HepG2 (cell line): ENCODE measurements around the gene ZDHHC14. TPM values are rescaled to one million over a fixed set of nuclear protein-coding genes. Genes with fewer than 3 reads are reported as not detected.

Source experiments
- AKNA ChIP-seq: sonication (generic); formaldehyde crosslinking; IDR thresholded peaks from 2 replicates; pipeline ENCODE4 v1.4.0; 2020; ENCODE audit warnings: missing genetic modification reagents, borderline replicate concordance
- KLF15 ChIP-seq: sonication (generic); formaldehyde crosslinking; IDR thresholded peaks from 2 replicates; pipeline ENCODE4 v1.8.1; 2023; ENCODE audit warnings: borderline replicate concordance, mild to moderate bottlenecking, inconsistent platforms, missing genetic modification reagents, mixed read lengths
- MEIS2 ChIP-seq: sonication (generic); formaldehyde crosslinking; IDR thresholded peaks from 2 replicates; pipeline ENCODE4 v1.9.0; 2021; ENCODE audit warnings: mild to moderate bottlenecking, missing genetic modification reagents
- NR3C1 ChIP-seq: sonication (generic); formaldehyde crosslinking; IDR thresholded peaks from 2 replicates; pipeline ENCODE4 v1.4.0; 2020; ENCODE audit warnings: missing genetic modification reagents
- RBFOX2 ChIP-seq: fragments of 200-400 bp; formaldehyde crosslinking; IDR thresholded peaks from 2 replicates; pipeline ENCODE4 v1.6.1; 2017; ENCODE audit warnings: low read depth, mild to moderate bottlenecking, low read length
- TEF ChIP-seq: sonication (generic); formaldehyde crosslinking; IDR thresholded peaks from 2 replicates; pipeline ENCODE4 v1.5.0; 2020; ENCODE audit warnings: missing genetic modification reagents
- TP53 ChIP-seq: sonication (generic); formaldehyde crosslinking; conservative IDR thresholded peaks from 2 replicates; pipeline ENCODE4 v1.4.0; 2020; ENCODE audit warnings: missing genetic modification reagents
- ZBTB10 ChIP-seq: sonication (generic); formaldehyde crosslinking; IDR thresholded peaks from 2 replicates; pipeline ENCODE4 v1.4.0; 2020; ENCODE audit warnings: missing genetic modification reagents, borderline replicate concordance
- ZFX ChIP-seq: sonication (generic); formaldehyde crosslinking; IDR thresholded peaks from 2 replicates; pipeline ENCODE4 v1.4.0; 2020; ENCODE audit warnings: mild to moderate bottlenecking, low read depth, missing genetic modification reagents, moderate library complexity
- ZGPAT ChIP-seq: IDR thresholded peaks from 2 replicates; pipeline ENCODE4 v1.6.1; 2016; ENCODE audit warnings: mild to moderate bottlenecking
- ZNF329 ChIP-seq: sonication (generic); formaldehyde crosslinking; IDR thresholded peaks from 2 replicates; pipeline ENCODE4 v1.9.0; 2021; ENCODE audit warnings: low read depth, mild to moderate bottlenecking, missing genetic modification reagents
- ZNF367 ChIP-seq: sonication (generic); formaldehyde crosslinking; IDR thresholded peaks from 2 replicates; pipeline ENCODE4 v1.4.0; 2020; ENCODE audit warnings: missing genetic modification reagents, borderline replicate concordance
- ZNF512B ChIP-seq: sonication (generic); formaldehyde crosslinking; IDR thresholded peaks from 2 replicates; pipeline ENCODE4 v1.5.1; 2020; ENCODE audit warnings: missing genetic modification reagents, mild to moderate bottlenecking, borderline replicate concordance
- polyA plus RNA-seq, 8 experiments: library from polyadenylated mRNA; depleted of rRNA in 3 of 8; stranded (reverse) in 7 of 8; unstranded in 1 of 8; fragments of >200 nt; fragmentation: Illumina TruSeq in 4 of 8; extraction: Trizol in 4 of 8; gene quantifications; 2 replicates each; pipeline versions ENCODE4 v1.2.1 to v1.2.3, GENCODE V29; 2011 to 2016; ENCODE audit warnings: low read depth in 4 of 8, missing spikeins in 1 of 8, mixed read lengths in 1 of 8; ENCODE audit not compliant: insufficient read depth in 1 of 8
- total RNA-seq, 5 experiments: library from RNA; depleted of rRNA; stranded (reverse); fragments of >200 nt; fragmentation: Illumina TruSeq; extraction: Trizol; gene quantifications; 2 replicates each; pipeline ENCODE4 v1.2.3, GENCODE V29; 2016; ENCODE audit warnings: low read depth in 1 of 5

The ZDHHC14 gene
- total and polyA plus RNA-seq, 2 of the 13 experiments (the other 11 are each of a cell fraction or from before 2014, with no cell fraction given) = 3.7 to 9.5 TPM

- no peak for TF ChIP-seq ZBTB10 (CRISPR knock-in tag)
- 0 out of 2 replicates have a peak, but pooled peaks have one; percentile 29 for TF ChIP-seq ZFX (CRISPR knock-in tag)
- TF ChIP-seq ZNF367 (CRISPR knock-in tag) = no peak
- TF ChIP-seq ZNF329 (CRISPR knock-in tag) = no peak
- peak; percentile 81 for TF ChIP-seq ZGPAT (CRISPR knock-in tag)
- TF ChIP-seq AKNA (CRISPR knock-in tag) = no peak
- no peak for TF ChIP-seq MEIS2
- TF ChIP-seq TP53 (CRISPR knock-in tag) = no peak
- no peak for TF ChIP-seq NR3C1 (CRISPR knock-in tag)
- TF ChIP-seq KLF15 (CRISPR knock-in tag) = no peak
- no peak for TF ChIP-seq TEF (CRISPR knock-in tag)
- TF ChIP-seq ZNF512B (CRISPR knock-in tag) = no peak
- no peak for TF ChIP-seq RBFOX2
Measured at GRCh38 chr6:157434349-157435033, 53.5 kb downstream of the ZDHHC14 start (continued).
